ENCODE measurements around the gene TEN1.
"Not testable (repeated sequence)": the region's sequence is repeated elsewhere in the genome, so short reads cannot be mapped to it uniquely, and the experiment has no call there.

Gene TEN1

DNA sequence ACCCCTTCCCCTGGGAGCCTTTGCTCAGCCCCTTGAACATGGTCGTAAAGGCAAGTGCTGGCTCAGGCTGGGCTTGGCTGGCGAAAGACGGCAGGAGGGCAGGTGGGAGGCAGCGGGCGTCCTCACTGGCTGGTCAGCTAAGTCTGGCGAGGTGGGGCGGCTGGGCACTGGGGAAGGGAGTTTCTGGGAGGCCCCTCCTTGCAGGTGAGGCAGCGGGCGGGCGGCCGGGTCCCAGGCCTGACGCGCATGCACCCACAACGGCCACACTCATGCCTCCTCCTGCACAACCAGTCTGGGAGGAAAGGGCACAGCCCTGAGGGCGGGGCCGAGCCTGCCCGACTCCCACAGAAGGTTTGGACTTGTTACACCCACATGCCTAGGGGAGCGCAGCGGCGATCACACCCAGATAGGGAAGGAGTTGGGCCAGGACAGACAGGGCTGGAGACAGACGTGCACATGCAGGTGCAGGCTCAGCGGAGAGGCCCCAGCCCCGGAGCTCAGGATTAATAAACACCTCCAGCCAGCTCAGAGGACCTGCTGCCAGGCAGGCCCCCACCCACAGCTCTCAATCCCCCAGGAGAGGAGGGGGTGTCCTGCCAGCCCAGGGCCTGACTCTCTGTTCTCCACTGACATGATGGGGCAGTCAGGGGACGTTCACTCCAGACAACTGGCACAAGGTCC, 48.3 kb downstream of the TEN1 start, which contains the start of gene EVPL:
EVPL (minus strand) TSS at position 148 of the 681 bp plus-strand sequence; CDS start at position 40, 108 bp downstream.
- DNase-seq (ENCODE audit: low read depth) = no peak

DNA sequence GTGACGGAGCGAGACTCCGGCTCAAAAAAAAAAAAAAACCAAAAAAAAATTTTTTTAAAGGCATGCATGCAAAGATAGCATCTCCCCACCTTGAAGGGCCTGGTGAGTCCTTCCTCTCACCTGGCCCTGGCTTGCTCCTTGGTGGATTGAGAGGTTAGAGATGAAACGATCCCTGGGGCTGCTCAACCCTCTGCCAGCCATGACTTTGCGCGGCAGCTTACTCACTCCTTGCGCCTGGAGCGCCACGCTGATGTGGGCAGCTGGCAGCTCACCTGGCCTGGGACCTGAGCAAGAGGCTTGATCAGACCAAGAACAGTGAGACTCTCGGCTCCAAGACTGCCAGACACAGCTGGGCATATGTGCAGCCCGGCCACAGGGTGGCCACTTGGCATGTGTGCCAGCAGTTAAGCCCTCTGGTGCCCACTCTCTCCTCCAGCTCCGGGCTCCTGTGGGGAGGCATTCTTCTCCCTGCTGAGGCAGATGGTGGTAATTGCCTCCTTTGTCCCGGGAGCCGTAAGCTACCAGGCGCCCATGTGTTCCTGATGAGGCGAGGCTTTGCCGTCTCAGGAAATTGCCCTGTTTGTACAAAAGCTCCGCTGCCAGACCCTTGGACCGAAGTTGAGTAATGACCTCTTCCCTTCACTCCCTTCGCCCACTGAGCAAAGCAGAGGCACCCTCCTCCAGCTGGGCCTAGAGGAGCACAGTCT, 53.2 kb downstream of the TEN1 start:
- DNase-seq (ENCODE audit: low read depth) = no peak

DNA sequence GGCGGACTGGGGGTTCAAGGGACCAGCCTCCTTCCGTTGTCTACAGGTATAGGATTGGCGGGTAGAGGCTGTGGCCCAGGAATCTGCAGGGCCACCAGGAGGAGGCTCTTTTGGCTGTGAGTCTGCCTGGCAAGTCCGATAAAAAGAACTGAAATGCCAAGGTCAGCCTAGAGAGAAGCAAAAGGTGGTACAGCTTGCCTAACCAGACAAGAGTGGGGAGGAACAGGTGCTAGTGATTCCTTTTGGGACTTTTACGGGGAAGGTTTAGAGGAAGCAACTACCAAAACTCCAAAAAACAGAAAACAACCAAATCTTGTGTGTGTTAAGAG, 53.7 kb downstream of the TEN1 start:
- no peak for DNase-seq (ENCODE audit: low read depth)

DNA sequence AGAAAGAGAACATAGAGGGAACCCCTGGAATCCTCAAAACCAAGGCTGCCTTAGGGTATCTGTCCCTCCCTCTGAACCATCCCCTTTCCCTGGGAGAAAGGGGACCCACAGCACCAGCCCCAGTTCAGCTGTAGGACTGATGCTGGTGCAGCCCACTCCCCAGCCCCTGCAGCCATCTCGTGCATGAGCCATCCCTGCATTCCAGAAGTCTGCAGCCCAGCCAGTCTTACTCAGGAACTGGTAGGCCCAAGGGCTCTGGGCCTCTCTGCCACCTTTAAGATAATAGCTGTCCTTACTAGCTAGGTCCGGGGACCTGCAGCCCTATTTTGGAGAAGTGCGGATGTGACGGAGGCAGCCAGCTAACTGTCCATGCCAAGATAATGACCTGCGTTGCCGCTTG, 54.1 kb downstream of the TEN1 start:
- DNase-seq (ENCODE audit: low read depth) = no peak

DNA sequence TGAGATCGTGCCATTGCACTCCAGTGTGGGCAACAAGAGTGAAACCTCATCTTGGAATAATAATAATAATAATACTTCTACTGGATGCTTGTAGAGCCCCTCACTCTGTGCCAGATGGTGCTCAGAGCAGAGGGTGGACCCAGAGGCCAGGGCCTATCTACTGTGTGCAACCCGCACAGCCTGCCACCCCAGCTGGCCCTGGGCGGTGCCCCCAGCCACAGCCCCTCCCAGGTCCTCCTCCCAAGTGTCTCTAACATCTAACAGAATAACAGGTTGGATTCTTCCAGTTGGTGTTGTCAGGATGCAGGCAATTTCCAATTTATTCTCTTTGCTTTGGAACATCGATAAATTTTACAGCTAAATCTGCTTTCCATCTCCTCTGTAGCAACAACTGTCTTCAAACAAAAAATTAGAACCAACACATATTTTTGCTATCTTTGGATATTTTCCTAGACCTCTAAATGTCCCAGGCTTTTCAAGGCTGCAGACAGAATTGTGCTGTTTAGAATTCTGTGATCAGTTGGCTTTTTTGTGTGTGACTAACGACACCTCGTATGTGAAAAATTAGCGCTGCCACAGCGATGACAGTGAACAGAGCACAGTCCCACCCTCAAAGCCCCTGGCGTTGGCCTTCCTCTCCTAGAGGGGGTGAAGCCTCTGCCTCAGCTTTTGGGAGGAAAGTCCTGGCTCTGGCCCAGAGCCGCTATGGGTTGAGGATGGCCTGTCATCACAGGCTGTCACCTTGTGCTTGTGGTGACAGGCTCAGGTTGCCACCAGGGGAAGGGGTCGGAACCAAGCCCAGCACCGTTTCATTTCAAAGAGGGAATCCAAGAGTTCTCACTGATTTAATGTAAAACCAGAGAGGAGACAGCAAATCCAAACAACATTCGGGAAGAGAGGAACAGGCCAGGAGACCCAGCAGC, 55.6 kb downstream of the TEN1 start:
- no peak for DNase-seq (ENCODE audit: low read depth)

DNA sequence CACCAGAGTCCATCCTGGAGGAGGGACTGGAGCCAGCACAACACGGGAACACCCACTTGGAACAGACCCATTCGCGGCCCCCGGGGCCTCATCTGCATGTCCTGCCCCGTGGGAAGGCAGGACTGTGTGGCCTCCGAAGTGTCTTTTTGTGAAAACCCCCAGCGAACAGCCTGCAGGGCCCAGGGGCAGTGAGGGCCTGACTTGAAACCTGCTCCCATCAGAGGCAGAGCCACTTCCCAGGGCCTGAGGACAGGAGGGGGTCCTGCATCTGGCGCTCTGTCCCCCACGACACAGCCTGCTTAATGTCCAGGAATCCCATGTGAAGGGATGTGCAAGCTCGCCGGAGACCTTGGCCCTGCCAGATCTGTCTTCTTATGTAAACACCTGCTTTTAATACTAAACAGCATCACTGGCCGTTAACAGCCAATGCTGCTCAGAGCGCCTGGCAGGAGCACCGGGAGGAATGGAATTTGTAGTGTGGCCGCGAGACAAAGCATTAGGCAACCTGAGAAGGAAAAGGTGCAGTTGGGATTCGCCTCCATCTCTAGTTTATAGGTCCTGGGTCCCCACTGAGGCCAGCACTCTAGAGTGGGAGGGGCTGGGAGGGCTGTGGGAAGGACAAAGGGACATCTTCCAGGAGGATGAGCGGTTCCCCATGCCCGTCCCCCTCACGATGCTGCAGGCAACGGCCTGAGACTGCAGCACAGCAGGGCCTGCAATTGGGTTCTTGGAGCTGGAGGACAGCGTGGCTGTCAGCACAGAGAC, 57.6 kb downstream of the TEN1 start:
- DNase-seq (ENCODE audit: low read depth) = no peak

DNA sequence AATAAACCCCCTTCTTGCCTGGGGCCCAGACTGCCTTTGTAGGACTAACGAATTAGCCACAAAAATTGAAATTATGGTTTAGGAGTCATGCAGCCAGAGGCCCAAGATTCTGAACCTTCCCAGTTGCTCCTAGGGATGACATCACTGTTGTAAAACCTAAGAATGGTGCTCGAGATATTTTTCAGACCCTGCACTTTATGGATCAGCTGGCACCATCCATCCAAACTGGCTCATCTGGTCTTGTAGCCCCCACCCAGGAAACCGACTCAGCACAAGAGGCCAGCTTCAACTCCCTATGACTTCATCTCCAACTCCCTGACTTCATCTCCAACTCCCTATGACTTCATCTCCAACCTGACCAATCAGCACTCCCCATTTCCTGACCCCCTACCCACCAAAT, 59.0 kb downstream of the TEN1 start:
- no peak for DNase-seq (ENCODE audit: low read depth)

DNA sequence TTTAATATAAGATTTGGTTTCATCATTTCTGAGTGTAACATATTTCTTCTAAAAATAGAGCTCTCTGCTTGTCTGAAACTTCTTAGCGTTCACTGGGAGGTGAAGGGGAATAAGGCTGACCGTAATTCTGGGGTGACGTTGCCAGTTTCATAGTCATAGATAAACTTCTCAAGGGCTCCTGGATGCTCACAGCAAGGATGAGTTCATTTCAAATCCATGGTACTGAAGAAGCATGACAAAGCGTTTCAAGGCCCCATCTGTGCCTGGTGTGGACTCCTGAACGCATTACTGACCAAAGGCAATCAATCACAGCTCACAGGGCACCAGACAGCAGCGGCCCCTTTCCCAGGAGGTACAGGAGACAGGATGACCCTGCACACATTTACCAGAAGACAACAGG, 60.1 kb downstream of the TEN1 start:
- DNase-seq (ENCODE audit: low read depth) = no peak

DNA sequence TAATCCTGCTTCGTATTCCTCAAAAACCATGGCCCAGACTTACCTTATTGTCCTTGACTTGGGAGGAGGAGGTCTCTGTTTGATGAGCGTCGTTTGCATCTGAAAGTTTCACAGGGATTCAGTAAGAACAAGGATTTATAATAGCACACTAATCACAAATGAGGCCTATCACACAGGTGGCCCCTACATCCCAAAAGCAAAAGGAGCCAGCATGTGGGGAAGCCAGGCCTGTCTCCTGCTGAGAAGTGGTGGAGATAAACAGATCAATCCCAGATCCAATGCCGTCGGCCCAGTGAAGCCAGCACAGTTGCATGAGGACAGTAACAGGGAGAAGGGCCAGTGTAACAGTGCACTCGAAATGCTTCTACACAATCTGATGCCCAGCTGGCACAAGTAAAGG, 61.3 kb downstream of the TEN1 start:
- no peak for DNase-seq (ENCODE audit: low read depth)

DNA sequence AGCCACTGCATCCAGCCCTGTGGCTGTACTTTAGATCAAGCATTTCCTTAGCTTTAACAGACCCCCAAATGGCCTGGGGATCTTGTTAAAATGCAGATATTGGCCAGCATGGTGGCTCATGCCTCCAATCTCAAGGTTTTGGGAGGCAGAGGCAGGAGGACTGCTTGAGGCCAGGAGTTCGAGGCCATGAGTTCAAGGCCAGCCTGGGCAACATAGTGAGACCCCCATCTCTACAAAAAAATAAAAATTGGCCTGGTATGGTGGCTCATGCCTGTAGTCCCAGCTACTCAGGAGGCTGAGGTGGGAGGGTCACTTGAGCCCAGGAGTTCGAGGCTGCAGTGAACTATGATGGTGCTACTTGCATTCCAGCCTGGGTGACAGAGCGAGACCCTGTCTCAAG, 63.8 kb downstream of the TEN1 start:
- DNase-seq (ENCODE audit: low read depth) = not testable (repeated sequence)

DNA sequence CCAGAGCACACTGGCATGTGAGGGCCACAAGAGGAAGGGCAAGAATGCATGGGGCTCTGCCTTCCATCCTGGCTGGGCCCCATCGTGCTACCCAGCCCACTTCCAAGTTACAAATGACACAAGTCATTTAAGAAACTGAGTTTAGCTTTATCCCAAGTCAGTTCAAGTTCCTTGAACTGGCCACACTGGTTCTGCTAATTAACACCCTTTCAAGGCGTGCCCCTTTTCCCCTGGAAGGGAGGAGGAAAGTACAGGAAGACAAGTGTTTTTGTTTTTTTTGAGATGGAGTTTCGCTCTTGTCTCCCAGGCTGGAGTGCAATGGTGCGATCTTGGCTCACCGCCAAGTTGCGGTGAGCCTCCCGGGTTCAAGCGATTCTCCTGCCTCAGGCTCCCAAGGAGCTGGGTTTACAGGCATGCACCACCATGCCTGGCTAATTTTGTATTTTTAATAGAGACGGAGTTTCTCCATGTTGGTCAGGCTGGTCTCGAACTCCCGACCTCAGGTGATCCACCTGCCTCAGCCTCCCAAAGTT, 65.5 kb downstream of the TEN1 start:
- DNase-seq (ENCODE audit: low read depth) = not testable (repeated sequence)

DNA sequence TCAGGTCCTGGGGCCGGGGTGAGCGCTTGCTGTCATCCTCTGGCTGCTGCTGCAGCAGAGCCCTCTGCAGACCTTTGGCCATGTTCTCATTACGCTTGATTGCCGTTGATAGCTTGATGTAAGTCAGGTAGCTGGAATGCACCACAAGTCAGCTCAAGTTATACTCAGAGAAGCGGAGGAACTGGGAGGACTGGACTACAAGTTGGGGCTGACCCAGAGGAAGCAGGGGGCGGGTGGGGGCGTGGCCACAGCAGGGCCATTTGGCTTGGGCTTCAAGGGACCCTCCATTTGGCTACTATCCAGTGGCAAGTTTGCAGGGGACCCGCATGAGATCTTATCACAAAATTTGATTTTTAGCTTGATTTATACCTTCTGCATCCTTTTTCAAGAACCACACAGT, 67.0 kb downstream of the TEN1 start:
- DNase-seq (ENCODE audit: low read depth) = no peak

DNA sequence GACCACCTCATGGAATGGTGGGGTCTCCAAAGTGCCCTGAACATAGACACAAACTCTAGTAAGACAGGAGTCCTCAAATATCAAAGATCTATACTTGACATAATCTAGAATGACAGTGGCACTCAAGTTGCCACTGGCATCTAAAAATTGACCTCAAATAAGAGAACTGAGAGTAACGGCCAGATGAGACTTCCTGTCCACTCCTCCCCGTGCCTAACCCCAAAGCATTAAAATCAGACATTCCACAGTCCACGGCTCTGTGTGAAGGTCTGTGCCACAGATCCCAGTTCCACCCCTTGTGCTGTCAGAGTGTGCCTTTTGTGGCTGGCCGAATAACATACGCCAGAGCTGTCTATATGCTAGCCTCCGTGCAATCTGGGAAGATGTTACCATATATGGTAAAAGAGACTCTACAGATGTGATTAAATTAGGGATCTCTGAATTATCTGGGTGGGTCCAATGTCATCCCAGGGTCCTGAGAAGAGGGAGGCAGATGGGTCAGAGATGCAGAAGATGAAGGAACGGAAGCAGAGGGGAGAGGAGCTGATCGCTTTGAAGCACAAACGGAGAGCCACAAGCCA, 69.1 kb downstream of the TEN1 start:
- no peak for DNase-seq (ENCODE audit: low read depth)

DNA sequence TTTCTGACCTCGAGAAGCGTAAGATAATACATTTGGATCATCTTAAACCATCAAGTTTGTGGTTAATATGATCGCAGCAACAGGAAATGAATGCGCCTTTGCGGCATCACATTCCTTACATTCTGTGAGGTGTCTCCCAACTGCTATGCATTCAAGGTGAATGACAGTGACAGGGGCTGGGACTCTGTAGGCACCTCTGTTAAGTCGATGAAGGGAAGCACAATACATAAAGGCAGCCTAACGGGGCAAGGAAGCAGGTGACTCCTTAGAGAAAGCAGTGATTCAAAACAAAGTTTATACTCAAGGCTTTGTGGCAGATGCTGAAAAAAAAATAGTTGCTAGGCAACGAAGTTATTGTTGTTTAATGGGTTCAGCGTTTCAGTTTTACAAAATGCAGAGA, 69.7 kb downstream of the TEN1 start:
- DNase-seq (ENCODE audit: low read depth) = no peak

DNA sequence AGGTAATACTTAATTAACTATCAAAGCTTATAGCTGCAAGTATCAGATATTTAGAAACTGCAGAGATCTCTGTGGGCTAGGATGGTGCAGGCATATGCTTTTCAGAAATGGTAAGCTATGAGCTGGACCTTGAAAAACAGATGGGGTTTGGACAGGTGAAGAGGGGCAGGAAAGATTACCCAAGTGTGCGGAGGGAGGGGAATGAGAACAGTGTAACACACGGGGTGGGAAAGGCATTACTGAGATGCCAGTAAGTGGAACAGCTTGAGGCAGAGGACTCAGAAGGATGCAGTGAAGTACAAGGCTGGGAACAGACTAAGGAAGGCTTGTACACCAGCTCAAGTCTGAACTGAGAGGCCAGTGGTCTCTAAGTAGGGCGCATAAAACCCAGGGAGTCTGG, 70.2 kb downstream of the TEN1 start:
- DNase-seq (ENCODE audit: low read depth) = no peak

DNA sequence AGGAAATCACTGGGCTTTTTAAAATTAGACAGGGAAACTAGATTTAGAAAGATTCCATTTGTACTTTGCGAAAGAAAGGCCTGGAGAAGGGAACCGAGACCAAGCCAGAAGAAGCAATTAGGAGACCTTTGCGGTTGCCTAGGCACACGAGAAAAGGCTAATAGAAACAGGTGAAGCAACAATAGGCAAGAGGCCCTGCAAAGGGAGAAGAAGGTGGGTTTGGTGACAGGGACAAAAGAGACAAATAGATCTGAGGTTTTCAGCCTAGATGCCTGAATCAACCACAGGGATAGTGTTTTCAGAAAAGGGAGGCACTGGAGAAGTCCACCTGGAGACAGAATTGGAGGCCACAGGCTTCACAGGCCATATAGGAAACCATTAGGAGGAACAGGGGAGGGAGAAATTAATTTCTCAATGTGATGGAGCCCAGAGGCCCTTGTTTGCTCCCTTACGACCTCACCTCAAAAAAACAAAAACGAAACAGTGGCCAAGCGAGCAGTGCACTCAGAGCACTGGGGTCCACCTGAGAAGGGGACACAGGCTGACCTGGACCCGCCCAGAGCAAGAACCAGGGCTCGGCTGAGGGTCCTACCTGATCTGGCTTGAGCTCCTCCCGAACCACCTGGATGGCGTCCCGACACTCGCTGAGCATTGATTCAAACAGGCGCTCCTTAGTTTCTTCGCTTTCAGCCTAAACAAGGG, 70.9 kb downstream of the TEN1 start:
- no peak for DNase-seq (ENCODE audit: low read depth)

All from activated gamma-delta T cell treated with anti-CD3 and anti-CD28 coated beads, Interleukin-2, amount 50 U/mL, for 16 hours (primary cell).